Adipose tissue (tissue), 3 donors: ENCODE measurements around the gene ARF4. TPM values are rescaled to one million over a fixed set of nuclear protein-coding genes. Genes with fewer than 3 reads are reported as not detected.

Source experiments
- H3K27ac ChIP-seq: one replicate; pipeline ENCODE4 v1.5.1; 2013; ENCODE audit warnings: low read depth, low read length
- WGBS, 3 donors: extraction: QIAGEN DNeasy Blood & Tissue Kit; methylation state at CpG; one replicate each; pipeline ENCODE4 v1.1.7; 2013; 5-methylcytosine and 5-hydroxymethylcytosine counted together
- polyA plus RNA-seq, 3 donors: library from polyadenylated mRNA; stranded (reverse); fragments of 200-250 nt; gene quantifications; one replicate each; pipeline ENCODE4 v1.2.3, GENCODE V29; 2013
- donor health status: healthy with polysubstance abuse.
- donor health status: Bipolar disorder and iron deficiency.
- donor health status: healthy.

ARF4 gene
- polyA plus RNA-seq, 3 donors = 82.2 to 258 (median 131) TPM

DNA sequence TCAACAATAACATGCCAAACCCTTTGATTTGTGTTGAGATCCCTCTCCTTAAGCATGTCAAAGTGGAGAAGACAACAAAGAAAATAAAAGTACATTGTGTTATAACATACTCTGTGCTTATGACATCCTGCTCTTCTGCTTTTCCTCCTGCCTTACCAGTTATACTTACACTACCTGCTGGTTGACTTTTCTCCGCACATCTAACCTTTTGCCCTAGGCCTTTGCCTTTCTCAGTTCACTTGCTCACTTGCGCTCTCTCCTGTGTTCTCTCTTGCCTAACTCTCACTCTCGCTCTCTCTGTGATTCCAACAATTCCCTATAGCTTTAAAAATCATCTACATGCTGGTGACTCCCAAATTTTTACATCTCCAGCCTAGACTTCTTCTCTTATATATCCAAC lies 58.7 kb downstream of the ARF4 start:
- no peak overlapping the region for H3K27ac ChIP-seq
- 90 to 96% (median 96%) methylated on average over 3 of the region's 3 CpGs for WGBS, 3 donors

DNA sequence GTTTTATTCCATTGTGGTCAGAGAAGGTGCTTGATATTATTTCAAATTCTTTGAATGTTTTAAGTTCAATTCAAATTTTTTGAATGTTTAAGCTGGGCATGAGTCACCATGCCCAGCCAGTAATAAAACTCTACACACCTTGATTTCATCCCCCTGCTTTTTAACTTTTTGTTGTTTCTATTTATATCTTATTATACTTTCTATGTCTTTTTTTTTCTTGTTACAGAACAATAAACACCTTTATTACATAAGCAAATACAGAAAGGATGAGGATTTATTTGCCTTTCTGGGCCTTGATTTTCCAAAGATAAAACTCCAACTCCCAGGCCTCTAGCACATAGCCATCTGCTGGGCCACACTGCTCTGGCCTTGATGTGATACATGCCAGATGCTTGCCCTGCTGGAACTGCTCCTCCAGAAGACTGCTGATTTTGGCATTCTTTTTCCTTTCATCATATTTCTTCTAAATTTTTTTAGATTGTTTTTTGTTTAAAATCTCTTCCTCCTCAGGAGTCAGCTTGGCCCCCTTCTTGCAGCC lies 67.0 kb downstream of the ARF4 start:
- no peak overlapping the region for H3K27ac ChIP-seq

Other genes starting within 250 kb of the ARF4 start
- under 1 TPM; under 0.01 to 0.22 (median 0.03) TPM for gene DNAH12, start 53.0 kb downstream of the ARF4 start, polyA plus RNA-seq
- gene PDE12, start 41.1 kb downstream of the ARF4 start, polyA plus RNA-seq = 10 to 100 TPM in 1 of 3 donors, 1 to 10 TPM in 2; 3.0 to 11.2 (median 4.7) TPM
- gene DENND6A, start 95.7 kb upstream of the ARF4 start, polyA plus RNA-seq = 10 to 100 TPM in 1 of 3 donors, 1 to 10 TPM in 2; 3.1 to 11.6 (median 6.8) TPM
- 10 to 100 TPM in 2 of 3 donors, 1 to 10 TPM in 1; 7.8 to 21.8 (median 17.9) TPM for gene SLMAP, start 159.0 kb upstream of the ARF4 start, polyA plus RNA-seq